GM18909 (cell line): ENCODE results near the gene ID1.

ENCODE experiments used
- ATAC-seq: cut with Tn5 transposase; IDR thresholded peaks from one replicate; pipeline ENCODE4 v1.9.1; 2021; ENCODE audit warnings: mild to moderate bottlenecking; ENCODE audit not compliant: unreplicated experiment, poor library complexity

Gene ID1, protein sequence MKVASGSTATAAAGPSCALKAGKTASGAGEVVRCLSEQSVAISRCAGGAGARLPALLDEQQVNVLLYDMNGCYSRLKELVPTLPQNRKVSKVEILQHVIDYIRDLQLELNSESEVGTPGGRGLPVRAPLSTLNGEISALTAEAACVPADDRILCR

DNA sequence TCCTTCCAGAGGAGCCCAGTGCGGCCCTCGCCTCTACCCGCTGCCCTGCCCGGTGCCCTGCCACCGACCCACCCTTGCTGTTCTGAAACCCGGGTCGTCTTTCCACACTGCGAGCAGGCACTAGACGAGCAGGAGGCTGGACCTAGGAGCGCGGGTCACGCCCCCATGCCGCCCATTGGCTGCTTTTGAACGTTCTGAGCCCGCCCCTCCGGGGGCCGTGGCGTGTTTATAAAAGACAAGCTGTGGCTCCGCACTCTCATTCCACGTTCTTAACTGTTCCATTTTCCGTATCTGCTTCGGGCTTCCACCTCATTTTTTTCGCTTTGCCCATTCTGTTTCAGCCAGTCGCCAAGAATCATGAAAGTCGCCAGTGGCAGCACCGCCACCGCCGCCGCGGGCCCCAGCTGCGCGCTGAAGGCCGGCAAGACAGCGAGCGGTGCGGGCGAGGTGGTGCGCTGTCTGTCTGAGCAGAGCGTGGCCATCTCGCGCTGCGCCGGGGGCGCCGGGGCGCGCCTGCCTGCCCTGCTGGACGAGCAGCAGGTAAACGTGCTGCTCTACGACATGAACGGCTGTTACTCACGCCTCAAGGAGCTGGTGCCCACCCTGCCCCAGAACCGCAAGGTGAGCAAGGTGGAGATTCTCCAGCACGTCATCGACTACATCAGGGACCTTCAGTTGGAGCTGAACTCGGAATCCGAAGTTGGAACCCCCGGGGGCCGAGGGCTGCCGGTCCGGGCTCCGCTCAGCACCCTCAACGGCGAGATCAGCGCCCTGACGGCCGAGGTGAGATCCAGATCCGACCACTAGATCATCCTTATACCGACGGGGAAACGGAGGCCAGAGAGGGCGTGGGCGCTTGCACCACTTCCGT lies at the start of gene ID1:
Gene ID1 (plus strand): TSS at position 259 of the 871 bp plus-strand sequence. CDS start 99 bp downstream, at position 358.
- peak; percentile 91 for ATAC-seq

DNA sequence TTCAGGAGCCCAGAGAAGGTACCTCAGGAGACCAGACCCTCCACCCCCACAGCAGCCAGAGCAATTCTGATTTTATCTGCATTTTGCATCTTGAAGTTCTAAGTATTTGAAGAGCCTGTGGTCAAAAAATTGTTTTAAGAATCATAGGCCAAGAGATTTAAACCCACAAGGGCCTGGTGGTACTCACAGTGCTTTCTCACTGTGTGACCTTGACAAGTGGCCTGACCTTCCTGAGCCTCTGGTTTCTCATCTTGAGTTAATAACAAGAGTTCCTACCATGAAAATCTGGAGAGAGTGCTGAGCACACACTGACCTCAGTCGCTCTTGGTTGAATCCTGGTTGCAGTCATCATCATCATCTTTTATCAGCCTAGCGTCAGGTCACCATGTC lies 45.4 kb upstream of the ID1 start:
- ATAC-seq, result peak; percentile 6

DNA sequence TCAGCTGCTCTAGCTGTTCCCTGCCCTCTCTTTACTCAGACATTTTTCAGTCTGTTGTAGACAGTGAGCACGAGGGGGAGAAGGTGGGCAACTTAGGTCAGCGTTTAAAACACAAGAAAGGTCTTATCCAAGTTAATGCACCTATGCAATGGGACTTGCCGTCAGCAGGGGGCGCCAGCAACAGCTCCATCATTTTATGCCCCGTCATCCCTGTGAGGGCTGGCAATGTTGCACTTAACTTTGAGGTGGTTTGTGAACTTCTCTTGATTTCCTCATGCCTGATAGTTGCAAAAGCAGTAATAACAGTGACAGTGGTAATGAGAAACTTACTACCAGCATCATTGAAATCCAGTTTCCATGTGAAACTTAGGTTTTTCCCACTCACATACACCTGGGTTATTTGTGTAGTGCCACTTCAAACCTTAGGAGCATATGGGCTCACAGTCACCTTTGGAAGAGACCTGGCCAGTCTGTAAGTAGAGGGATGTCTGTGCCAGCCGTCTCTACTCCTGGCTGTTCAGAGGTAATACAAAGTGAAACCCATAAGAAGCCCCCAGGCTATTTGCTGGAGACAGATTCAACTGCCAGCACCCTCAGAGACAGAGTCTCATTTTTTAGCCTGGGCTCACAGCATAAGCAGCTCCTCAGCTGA lies 44.9 kb upstream of the ID1 start:
- peak; percentile 46 for ATAC-seq

DNA sequence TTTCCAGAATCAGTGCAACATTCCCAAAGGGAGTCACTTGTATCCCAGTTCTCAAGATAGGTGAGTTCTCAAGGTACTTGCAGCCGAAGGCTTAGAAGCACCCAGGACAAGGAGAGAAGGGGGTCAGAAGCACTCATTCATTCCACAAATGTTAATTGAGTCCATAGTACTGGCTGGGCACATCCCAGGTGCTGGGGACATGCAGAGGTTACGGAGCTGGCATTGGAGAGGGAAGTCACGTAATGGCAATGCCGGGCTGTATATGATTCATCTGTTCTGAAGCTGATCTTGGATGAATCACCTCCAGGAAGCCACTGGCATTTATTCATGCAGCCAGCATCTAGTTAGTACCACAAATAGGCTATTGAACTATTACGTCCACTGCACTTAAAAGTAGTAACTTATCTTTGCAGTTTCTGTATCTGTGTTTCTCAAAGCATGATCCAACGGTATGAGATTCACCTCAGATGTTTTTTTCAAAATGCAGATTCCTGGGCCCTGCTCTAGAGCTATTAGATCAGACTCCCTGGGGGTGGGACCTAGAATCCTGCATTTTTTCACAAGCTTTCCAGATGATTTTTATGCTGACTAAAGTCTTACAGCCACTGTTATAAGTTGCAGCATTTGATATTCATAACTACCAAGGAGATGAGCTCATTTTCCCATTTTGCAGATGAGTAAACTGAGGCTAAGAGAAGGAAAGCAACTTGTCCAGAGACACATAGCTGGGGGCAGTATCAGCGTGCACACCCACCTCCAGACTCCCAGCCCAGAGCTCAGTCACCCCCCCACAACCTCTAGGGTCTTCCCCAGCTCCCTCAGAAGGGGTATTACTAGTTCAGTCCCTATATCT lies 44.1 kb upstream of the ID1 start:
- ATAC-seq, result no peak

DNA sequence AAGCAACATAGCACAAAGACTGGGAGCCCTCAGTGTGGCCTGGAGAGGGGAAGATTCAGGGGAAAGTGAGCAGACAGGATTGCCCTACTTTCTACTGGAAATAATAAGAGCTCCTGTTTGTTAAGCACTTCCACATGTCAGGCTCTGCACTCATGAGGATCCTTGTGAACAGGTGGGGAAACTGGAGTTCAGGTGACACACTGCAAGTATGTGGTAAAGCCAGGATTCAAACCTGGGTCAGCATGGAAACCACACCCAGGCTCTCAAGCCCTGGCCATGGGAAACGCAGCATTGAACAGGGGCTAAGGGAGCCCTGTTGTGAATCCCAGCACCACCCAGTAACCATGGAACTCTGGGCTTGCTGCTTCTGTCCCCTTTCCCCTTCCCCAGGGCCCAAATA lies 42.8 kb upstream of the ID1 start:
- ATAC-seq, result no peak

DNA sequence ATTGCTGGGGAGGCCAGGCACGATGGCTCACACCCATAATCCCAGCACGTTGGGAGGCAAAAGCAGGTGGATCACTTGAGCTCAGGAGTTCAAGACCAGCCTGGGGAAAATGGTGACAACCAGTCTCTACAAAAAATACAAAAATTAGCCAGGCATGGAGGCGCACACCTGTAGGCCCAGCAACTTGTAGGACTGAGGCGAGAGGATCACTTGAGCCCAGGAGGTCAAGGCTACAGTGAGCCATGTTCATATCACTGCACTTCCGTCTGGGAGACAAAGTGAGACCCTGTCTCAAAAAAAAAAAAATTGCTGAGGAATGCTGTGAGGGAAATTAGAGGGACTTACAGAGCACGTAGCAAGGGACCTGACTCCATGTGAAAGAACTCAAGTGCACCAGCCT lies 40.8 kb upstream of the ID1 start:
- no peak for ATAC-seq

DNA sequence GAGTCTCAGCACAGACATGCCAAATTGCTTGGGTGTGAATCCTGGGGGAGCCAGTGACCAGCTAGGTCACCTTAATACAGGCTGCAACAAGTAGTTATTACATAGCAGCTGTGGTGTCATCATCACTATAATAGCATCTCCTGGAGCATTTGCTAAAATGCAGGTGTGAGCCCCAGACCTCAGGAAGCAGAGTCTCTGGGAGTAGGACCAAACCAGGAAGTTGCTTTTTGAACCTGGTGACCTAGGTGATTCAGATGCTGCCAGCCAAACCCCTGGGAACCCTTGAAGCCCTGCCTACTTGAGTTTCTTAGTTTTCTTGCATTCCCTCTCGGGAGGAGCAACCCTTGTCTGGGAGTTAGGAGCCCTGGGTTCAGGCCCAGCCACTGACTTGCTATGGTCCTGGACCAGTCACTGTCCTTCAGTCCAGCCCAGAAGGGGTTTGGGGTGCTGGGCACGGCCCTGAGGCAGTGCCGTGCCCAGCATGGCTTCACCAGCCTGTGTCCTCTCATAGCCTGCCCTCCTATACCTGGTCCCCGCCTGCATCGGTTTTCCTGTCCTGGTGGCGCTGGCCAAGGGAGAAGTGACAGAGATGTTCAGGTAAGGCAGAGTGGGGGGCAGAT lies 39.3 kb upstream of the ID1 start:
- no peak for ATAC-seq

DNA sequence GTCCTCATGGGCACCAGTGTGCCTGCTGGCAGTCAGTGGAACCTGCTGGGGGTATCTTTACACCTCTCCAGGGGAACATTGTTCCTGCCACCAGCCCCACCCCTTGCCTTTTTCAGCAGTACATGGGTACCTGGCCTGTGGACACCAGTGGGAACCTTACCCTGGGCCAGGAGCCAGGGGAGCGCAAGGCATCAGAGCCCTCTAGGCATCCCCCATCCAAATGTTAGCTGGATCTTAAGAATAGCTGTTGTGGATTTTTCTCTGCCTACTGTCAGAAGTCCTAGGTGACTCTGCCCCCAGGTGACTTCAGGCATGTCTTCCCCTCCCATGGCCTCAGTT lies 38.8 kb upstream of the ID1 start:
- ATAC-seq, result no peak

DNA sequence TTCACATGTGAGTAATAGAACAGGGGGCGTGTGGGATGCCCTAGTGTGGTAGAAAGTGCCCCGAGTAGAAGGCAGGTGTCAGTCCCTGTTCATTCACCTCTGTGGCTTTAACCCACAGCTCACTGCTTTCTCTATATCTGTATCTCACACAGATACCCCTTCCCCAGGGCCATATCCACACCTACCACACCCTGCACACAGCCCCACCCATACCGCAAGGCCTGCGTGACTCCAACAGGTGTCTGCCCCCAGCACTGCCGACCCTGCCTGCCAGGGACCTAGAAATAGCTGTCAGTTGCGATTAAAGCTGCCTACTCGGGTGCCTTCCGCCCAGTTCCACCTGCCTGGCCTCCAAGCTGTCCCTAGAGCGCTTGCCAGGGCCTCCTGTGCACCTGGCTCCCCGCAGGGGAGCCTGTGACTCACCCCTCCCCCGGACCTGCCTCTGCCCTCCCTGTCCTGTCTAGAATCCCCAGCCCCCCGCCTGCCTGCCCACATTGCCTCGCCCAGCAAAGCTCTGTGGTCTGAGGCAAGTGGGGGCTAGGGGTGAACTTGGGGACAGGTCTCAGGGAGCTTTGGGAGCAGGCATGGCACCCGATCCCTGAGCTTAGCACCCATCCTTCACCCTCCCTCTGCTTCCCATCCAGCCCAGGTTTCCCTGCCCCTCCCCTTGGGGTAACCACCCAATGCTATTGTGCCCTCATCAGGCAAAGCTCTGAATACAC lies 38.3 kb upstream of the ID1 start:
- no peak for ATAC-seq

DNA sequence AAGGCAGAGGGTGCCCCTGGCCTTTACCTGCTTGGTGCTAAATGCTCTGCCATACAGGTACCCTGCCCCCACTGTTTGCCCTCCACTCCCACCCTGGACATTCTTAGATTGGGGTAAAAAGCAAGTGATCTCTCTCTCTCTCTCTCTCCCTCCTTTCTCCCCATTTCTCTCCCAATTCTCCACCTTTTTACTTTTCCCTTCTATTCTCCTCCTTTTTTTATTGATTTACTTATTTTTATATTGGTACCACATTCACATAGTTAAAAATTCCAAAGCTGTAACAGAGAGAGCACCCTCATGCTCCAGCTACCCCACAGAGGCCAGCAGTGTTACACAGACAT lies 37.7 kb upstream of the ID1 start:
- ATAC-seq, result no peak

DNA sequence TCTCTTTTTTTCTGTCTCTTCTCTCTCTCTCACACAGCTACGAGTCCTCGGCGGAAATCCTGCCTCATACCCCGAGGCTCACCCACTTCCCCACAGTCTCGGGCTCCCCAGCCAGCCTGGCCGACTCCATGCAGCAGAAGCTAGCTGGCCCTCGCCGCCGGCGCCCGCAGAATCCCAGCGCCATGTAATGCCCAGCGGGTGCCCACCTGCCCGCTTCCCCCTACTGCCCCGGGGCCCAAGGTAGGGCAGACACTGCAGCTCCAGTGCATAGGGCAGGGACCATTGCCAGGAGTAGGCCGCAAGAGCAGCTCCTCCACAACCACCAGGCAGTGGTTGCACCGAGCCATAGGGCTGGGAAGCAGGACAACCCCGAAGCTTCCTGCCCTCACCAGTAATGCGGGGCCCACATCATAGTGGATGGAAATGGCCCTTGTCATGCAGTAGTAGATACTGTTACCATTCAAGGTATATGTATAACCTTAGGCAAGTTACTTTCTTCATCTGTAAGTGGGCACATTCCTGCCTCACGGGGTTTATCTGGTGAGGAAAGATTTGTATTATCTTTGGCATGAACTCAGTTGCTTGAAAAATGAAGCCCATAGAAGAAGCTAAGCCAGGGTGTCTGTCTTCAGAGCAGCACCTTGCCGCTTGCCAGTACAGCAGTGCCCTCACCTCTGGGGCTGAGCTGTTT lies 36.9 kb upstream of the ID1 start:
- ATAC-seq, result no peak

DNA sequence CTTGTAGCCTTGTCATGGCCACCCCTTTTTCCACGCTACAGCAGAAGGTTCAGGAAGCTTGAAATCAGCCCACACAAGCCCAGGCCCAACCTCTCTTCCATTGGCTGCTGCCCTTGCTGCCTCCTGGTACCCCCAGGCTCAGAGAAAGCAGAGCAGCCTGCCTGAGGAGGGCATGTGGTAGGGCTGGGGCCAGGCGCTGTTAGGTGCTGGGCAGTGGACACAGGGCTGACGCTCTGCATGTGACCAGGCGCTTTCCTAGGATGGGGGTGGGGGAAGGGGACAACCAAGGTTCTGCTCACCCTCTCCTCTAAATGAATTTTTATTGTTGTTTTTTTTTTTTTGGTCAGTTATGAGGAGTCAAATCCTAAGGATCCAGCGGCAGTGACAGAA lies 36.3 kb upstream of the ID1 start:
- no peak for ATAC-seq

DNA sequence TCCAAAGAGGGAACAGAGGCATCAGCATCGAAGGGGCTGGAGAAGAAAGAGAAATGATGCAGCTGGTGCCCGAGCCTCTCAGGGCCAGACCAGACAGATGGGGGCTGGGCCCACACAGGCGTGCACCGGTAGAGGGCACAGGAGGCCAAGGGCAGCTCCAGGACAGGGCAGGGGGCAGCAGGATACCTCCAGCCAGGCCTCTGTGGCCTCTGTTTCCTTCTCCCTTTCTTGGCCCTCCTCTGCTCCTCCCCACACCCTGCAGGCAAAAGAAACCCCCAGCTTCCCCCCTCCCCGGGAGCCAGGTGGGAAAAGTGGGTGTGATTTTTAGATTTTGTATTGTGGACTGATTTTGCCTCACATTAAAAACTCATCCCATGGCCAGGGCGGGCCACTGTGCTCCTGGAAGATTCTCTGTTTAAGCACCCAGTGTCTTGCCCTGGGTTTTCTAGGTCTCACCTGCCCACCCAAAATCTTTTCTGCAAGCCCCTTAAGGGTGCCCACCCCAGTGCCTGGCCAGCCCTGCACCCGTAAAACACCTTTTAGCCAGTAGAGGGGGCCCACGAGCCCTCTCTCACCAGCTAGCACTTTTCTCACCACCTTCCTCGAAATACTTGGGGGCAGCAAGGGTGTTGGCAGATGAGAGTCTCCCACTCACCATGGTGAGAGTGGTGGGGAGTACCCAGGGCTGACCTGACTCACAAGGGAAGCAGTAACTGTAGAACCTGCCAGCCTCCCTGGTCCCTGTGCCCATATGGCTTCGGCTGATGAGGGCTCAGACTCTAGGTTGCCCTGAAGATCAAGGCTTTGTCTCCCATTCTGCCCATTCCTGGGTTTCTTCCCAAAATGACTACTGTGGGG lies 35.7 kb upstream of the ID1 start:
- ATAC-seq, result no peak

DNA sequence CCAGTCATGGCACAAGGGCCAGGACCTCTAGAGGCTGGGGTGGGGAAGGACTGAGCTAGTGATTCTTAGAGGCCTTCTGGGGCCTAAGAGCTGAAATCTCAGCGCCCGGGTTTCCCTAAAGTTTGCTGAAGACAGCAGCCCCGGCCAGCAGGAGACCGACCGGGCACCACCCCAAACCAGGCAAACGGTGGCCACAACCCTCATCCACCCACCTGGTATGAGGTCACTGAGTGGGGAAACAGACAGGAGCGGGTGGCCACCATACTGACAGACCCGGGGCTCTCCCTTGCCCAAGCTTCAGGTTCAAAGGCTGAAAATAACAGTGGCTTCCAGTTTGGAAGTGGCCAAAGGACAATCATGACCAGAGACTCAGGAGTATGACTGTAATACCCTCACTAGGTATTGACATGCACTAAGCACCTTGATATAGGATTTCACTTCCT lies 35.0 kb upstream of the ID1 start:
- ATAC-seq, result no peak

DNA sequence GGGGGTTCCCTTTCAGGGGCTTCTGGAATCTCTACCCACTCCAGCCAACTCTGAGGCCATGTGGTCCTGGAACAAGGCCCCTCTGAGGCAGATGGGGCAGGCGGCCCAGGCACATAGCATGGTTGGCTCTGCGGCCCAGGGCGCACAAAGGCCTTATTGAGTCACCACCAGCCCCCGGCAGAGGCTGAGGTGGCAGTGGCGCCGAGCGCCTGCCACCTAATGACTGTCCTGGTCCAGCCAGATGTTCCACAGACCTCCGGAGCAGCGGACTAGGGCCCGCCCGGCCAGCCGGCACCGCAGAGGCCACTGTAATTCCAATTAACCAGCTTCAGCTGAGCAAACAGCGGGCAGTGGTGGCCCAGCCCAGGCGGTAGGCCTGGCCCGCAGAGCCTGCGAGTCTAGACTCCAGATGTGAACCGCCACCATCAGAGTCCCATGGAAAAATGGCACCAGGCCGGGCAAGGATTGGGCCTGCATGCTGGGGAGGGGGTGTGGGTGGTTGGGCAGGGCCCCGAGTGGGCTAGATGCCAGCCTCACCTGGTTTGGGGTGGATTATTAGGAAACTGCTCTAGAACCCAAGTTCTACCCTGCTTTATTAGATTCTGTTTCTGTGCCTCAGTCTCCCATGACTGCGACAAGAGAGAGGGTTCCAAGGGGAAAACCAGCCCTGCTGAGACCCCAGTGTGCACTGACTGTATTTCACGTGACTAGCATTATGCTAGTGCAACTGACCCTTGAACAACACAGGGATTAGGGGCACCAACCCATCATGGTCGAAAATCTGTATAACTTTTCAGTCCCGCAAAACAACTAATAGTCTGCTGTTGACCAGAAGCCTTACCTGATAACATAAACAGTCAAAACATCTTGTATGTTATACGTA lies 34.1 kb upstream of the ID1 start:
- ATAC-seq, result no peak

DNA sequence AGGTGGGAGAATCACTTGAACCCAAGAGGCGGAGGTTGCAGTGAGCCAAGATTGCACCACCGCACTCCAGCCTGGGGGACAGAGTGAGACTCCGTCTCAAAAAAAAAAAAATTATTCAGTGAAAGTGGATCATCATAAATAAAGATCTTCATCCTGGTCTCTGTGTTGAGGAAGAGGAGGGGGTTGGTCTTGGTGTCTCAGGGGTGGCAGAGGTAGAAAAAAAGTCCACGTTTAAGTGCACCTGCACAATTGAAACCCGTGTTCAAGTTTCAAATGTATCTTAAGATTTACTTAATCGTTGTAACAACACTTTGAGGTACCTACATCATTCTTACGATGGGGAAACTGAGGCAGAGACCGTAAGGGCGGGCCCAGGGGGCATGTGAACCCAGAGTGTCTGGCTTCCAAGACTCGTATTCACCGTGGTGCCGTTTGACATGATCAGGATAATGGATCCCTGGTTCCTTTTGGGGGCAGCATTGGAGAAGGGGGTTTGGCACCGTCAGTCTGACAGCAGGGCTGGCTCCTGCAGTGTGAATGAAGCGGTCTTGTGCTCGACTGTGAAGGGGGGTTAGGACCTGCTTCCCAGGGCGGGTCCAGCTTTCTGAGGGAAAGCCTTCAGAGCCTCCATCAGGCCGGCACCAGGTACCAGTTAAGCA lies 32.9 kb upstream of the ID1 start:
- ATAC-seq, result no peak
